HG02981 (cell line): ENCODE data around the gene CFI.

ENCODE experiments used
- ATAC-seq: cut with Tn5 transposase; IDR thresholded peaks from one replicate; pipeline ENCODE4 v1.9.1; 2021; ENCODE audit warnings: mild to moderate bottlenecking, moderate library complexity; ENCODE audit not compliant: unreplicated experiment

The CFI gene

DNA sequence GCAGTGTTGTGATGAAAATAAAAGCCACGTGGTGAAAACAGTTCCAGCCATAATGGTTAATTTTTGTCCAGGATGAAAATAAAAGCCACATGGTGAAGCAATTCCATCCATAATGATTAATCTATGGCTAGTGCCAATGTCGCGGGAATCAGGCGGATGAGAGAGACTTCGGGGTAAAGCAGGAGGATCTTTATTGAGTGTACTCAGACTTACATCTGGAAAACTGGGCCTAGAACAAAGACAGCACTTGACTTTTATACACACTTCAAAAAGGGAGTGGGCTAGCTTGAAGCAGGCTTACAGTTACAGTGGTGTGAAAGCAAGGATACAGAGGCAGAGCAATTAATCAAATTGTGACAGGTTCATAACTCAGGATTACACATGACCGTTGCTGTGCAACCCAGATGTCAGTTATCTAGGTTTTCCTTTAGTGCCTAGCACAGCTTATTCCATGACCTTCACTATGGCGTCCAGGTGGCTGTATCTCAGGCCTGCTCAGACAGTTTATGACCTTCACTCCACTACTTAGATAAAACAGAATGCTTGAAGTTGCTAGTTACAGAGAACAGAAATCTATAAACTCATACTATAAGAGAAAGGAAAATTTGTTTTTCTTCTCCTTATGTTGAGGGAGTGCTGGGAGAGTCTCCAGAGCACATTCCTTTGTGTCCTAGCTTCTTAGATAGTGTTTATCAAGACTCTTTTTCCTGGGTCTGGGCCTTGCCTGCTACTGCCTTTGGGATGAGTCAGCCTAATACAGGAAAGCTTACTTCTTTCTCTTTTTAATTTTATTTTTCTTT lies 66.0 kb downstream of the CFI start:
- no peak for ATAC-seq

- ATAC-seq, result no peak
Measured at GRCh38 chr4:109733728-109734127, 68.1 kb downstream of the CFI start.

DNA sequence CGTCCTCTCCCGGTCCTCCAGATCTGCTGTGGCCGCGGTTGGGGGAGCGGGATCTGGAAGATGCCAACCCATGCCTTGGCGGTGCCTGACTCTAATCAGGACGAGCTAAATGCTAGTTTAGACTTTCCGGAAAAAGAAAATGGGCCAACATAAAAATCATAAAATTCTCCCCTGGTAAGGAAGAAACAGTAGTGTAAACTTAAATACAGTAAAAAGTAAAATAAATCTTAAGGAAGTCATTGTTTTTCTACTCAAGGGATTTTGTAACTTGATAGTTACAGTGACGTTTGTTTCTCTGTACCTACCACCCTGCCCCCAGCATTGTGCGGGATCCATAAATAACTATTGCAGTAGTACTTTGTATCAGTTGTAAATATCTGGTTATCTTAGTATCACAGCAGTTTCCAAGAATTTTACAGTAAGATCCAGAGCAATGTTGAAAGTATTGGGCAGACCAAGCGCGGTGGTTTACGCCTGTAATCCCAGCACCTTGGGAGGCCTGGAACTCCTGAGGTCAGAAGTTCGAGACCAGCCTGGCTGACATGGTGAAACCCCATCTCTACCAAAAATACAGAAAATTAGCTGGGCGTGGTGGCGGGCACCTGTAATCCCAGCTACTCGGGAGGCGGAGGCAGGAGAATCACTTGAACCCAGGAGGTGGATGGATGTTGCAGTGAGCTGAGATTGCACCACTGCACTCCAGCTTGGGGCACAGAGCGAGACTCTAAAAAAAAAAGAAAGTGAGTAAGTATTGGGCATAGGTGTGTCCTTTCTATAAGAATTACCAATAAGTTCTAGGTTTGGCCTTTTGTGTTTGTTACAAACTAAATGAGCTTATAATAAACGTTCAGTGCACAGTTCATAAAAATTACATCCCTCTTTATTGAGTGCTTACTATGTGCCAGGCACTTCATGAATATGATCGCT lies 70.9 kb downstream of the CFI start:
- ATAC-seq, result no peak

DNA sequence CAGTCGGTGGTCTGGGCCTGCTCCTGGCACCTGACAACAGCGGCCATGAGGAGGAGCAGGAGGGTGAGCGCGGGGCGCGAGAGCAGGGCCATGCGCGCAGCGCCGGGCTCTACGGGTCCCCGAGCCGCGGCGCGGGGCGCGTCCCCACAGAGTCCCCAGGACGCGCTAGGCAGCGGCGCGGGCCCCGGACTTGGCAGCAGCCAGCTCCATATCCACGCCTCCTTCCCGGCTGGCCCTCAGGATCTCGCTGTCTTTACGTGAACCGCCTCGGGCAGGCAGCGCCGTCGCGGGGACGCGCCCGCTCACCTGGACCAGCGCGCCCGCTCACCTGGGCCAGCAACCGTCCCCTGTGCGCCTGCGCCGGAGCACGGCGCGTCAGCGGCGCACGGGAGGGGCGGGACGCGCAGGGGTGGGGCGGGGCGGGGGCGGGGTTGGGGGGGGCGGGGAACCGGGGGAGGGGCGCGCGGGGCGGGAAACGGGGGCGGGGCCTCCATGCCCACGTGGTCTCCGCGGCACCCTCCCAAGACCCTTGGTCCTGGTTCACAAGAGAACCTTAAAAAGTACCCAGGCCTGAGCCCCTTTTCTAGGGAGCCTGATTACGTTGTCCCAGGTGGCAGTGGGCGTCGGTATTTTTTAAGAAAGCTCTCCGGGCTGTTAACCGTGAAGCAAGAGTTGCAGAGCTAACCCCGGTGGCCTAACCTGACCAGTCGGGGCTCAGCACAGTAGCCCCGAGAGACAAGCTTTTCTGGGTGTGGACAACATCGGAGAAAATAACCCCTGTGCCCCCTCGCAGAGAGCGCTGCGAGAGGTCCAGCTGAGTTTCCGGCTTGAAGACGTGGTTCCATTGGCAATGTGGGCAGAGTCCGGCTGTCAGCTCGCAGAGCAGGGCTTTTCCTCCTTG lies 71.8 kb downstream of the CFI start, which contains the start of gene PLA2G12A:
Gene PLA2G12A, minus strand, starts transcription at position 353 of the 901 bp plus-strand sequence. Its CDS starts 261 bp downstream, at position 92.
- peak; percentile 77 for ATAC-seq

- no peak for ATAC-seq
Measured at GRCh38 chr4:109729117-109729717, 72.6 kb downstream of the CFI start.

- ATAC-seq, result no peak
Measured at GRCh38 chr4:109728385-109728784, 73.4 kb downstream of the CFI start.

DNA sequence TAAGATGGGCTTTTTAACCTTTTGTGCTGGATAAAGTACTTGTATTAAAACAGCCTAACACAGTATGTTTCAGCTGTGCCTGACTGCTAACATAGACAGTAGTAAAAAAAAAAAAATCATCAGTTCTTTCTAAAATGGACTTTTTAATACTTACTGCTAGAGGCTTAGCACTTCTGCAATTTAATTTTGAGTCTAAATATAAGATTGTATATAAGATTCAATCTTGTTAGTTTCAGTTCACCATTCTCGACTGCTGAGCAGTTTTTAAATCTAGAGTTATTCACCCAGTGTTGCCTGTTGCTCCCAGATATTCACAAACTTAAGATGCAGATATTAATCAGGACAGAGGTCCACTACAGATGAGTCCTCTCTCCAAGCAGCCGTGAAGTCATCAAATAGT lies 78.7 kb downstream of the CFI start:
- ATAC-seq, result no peak

GRCh38 chr4:109722357-109722756 lies 79.4 kb downstream of the CFI start:
- no peak for ATAC-seq

DNA sequence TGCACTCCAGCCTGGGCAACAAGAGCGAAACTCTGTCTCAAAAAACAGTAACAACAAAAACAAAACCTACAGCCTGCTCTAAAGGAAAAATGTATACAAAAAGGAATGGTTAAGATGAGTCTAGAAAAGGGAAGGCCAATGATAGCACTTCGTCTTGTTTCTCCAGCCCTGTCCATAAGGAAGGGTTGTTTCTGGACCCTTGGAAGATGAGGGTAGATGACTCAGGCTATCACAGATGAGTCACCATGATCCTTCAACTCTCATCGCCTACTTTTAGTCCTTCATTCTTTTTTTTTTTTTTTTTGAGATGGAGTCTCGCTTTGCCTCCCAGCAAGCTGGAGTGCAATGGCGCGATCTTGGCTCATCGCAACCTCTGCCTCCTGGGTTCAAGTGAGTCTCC lies 80.8 kb downstream of the CFI start:
- ATAC-seq, result no peak

GRCh38 chr4:109719604-109720003 lies 82.2 kb downstream of the CFI start:
- ATAC-seq, result no peak

DNA sequence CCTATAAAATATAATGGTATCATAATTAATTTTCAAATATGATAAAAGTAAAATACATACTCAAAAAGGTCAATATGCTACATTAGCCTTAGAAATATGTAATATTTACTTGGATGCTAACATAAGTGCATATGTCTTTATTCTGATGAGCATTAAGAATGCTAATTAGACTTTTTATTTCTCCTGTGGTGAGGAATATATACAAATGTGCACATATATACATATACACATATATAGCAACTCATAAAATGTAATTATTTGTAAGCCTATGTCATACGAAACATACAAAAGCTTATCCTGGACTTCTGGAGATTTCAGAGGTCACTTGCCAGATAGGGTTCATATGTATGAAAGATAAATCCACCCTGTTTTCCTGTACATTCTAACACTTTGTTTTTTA lies 83.0 kb downstream of the CFI start:
- ATAC-seq, result no peak

DNA sequence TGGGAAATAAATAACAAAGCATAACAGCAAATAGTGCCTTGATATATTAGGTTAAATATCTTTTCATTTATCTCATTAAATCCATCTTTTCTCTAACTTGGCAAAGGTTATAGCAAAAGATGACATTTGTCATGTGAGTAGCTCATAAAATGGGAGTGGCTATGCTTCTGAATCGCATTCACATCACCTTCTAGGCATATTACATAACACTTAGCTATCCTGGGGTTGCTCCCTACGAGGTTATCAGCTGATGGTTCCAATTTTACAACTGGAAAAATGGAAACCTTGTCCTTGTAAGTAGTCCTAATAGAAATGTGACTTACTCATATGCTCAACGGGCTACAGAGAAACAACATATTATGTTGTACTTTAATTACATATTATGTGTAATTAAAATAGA lies 88.3 kb downstream of the CFI start:
- no peak for ATAC-seq

DNA sequence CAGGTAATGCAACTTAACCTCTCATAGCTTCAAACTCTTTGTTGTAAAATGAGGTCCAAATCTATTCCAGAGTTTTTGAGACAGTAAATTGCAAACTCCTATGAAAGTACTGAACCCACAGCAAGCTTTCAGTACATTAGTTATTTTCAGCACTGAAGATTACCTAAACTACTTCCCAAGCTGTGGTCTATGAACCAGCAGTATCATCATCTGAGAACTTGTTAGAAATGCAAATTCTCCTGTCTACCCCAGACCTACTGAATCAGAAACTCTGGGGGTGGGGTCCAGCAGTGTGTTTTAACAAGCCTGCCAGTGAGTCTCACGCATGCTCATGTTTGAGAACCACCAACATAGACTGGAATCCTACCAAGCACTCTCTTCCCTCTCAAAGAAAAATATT lies 92.8 kb downstream of the CFI start:
- ATAC-seq, result peak; percentile 77

DNA sequence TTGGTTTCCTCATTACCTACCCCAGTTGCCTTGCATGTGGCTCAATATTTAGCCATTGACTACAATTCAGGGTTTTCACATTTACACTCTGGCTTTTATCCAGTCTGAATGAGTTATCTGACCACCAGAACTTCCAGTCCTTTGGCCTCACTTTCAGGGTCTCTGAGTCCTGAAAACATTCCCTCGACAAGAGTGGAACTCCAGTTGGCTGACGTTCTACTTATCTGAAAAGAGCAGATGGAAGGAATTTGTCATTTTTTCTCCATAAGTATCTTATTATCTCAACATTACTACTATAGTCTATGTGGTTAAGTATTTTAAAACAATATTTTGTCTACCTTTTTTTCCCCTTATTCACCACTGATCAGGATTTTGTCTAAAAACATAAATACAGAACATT lies 93.4 kb downstream of the CFI start:
- ATAC-seq, result no peak

DNA sequence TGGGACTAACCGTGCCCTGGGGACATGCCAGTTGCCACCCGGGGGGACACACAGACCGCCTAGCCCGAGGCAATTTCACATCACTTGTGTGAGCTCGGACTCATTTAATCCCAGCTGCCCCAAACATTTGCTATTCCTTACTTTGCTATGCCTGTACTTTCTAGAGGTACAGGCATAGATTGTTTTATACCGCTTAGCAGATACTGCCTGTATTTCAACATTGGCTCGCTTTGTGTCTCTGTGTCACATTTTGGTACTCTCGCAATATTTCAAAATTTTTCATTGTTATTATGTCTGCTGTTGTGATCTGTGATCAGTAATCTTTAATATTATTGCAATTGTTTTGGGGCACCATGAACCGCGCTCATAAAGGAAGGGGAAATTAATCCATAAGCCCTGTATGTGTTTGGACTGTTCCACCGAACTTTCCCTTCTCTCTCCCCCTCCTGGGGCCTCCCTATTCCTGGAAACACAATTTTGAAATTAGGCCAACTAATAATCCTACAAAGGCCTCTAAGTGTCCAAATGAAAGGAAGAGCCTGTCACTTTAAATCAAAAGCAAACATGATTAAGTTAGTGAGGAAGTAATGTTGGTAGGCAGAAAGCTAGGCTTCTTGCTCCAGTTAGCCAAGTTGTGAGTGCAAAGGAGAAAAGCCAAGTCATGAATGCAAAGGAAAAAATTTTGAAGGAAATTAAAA lies 98.0 kb downstream of the CFI start:
- ATAC-seq, result no peak

DNA sequence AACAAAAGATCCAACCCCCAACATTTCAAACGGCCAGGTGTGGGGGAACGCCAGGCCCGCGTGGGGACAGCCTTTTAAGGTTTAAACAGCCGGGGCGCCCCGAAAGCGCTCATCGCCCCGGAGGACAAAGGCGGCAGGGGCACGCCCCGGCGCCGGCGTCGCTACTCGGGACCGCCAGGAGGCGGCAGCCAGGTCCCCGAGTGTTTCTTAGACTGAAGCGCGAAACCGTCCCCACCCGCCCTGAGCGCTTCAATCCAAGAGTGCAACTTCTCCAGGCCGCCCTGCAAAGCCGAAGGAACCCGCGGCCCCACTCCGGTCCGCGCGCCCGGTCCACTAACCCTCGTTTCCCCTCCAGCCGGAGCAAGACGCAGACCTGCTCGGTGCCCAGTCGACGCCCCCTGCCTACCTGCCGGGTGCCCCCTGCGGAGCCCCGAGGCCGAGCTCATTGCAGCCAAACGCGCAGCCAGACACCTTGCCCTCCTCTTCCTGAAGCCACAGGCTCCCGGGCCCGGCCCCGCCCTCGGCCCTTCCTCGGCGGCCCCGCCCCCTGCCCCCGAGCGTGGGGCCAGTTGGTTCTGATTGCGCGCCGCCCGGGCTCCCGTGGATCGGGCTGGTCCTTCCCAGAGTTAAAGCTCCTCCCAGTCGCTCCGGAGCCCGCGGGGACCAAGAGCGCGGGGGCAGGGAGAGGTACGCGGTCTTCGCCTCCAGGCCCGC lies 98.7 kb downstream of the CFI start, which contains the start of gene CASP6:
Gene CASP6, minus strand, starts transcription at position 496 of the 714 bp plus-strand sequence. Its CDS starts 50 bp downstream, at position 446.
- peak; percentile 78 for ATAC-seq

GRCh38 chr4:109701566-109702410 lies 100.0 kb downstream of the CFI start:
- no peak for ATAC-seq

DNA sequence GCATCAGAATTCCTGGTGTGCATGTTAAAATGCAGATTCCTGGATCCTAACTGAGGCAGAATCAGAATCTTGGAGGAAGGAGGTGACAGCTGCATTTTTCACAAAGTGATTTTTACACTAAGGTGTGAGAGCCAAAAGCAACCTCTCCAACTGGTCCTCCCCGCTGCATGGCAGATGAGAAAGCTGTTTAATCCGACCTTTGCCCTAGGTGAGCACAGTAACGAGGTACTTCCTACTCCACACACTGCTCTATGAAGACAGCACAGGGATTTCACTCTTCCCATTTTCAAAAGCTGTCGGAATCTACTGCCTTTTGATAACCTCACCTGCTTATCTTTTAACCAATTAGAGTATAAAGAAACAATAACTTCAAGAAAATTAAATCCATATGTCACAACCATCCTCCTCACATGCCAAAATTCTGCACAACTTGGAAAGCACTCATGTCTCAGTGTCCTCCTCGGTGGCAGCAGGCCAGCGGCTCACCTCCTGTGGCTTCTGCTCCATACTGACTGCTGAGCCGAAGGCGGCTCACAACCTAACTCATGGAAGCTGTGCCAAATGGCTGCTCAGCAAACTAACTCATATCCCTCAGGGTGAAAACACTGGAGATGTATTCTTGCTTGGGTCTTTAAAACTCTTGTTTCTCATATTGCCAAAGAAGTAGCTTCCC lies 102.1 kb downstream of the CFI start:
- ATAC-seq, result no peak
